Skeletal muscle cell (primary cell): Measurements from ENCODE around the gene LRCH1.
A peak's percentile ranks its signal among the peaks of the same experiment; 100 is the strongest.

Experiments used
- DNase-seq: peaks from one replicate; pipeline ENCODE4 v3.0.0-alpha.2; 2010; ENCODE audit warnings: low read depth
- H3K4me3 ChIP-seq: 2 replicates; pipeline ENCODE4 v1.5.1; 2011; ENCODE audit warnings: low read depth, mild to moderate bottlenecking, control low read depth, low read length, moderate library complexity

The LRCH1 gene

DNA sequence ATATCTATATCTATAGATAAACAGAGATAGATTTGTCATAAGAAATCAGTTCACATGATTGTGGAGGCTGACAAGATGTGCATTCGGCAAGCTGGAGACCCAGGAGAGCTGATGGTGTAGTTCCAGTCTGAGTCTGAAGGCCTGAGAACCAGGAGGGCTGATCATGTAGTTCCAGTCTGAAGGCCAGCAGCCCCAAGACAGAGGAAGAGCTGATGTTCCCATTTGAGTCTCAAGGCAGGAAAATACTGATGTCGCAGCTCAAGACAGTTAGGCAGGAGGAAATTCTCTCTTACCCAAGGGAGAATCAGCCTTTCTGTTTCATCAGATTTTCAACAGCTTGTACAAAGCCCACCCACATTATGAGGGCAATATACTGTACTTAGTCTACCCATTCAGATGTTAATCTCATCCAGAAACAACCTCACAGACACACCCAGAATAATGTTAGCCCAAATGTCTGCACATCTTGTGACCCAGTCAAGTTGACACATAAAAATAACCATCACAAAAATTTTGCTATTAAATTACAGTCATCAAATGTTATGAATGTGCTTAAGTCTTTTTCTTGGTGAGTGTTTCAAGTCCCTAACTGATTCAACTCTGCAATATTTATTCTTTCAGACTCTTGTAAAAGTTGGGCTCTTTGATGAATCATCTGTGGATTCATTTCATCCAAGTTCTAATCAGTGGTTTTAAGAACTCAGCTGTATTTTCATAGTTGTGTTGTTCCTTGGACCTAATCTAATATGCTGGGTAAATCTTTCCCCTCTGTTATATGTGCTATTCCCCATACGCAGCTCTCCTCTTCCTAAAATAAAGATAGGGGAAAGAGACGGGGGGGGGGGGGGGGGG is 22.7 kb upstream of the LRCH1 start:
- DNase-seq, result no peak
- no peak overlapping the region for H3K4me3 ChIP-seq

DNA sequence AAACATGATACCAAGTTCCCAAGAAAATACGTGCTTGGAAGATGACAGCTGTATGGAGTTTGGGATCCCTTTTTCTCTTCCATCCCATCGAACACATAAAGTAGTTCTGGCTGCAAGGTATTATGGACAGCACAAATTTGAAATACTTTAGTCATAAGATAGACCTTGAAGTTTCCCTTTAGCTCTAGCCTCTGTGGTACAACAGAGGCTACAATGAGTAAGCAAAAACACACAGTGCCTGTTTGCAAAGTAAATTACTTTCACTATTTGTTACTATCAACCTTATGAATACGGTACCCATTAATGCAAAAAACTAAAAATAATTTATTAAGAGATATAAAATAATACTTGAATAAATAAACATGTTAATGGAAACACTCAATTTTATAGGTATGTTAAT is 21.0 kb upstream of the LRCH1 start:
- DNase-seq, result no peak

DNA sequence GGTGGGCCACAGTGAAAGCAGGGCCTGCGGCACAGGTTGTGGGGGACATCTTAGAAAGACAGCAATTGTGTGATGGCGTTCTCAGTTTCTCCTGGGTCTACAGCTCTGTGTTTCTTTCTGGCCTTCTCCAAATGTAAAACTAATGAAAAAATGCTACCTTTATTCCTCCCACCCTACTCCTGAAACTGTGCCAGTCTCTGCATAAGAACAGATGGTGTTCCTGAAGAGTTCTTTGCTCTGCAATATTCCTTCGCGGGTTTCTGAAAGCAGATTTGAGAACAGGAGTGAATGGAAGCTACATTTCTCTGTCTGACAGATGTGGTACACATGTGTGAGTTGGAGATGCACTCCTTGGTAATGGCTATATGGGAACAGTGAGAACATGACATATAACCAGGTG is 18.0 kb upstream of the LRCH1 start:
- no peak overlapping the region for H3K4me3 ChIP-seq
- DNase-seq, result no peak

More for the DNA sequence above, 21.0 kb upstream of the LRCH1 start:
- no peak overlapping the region for H3K4me3 ChIP-seq

DNA sequence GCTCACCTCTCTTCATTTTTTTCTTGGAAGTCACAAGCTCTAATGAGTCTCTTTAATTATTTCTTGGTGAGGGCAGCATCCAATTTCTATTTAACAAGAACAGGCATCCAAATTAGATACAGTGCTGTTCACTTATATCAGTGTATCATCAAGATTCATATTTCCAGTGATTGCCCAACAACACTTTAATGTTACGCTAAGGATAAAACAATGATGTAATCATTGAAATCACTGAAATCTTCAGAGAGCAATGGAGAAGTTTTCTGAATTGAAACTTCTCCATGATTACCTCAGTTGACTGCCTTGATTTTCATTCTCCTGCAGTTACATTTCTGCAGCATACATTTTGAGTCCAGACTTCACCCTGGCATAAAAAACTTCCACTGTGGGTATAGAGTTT is 17.1 kb upstream of the LRCH1 start:
- H3K4me3 ChIP-seq, result no peak overlapping the region
- no peak for DNase-seq

DNA sequence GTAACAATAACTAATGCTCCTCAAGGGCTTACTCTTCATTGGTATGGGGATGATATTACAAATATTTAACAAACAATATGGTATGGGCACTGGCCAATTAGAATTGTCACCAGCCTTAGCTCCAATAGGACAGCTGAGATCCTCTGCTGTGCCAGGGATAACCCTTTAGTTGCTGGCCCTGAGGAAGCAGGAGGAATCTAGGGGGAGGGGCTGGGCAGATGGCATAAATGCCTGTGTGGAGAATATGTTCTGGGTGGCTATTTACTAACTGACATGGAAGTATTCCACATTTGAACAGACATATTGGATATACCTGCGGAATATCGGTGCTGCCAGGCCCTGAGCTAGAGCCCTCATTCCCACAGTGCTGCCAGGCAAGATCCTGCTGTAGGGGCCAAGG is 16.6 kb upstream of the LRCH1 start:
- DNase-seq, result no peak
- H3K4me3 ChIP-seq, result no peak overlapping the region

DNA sequence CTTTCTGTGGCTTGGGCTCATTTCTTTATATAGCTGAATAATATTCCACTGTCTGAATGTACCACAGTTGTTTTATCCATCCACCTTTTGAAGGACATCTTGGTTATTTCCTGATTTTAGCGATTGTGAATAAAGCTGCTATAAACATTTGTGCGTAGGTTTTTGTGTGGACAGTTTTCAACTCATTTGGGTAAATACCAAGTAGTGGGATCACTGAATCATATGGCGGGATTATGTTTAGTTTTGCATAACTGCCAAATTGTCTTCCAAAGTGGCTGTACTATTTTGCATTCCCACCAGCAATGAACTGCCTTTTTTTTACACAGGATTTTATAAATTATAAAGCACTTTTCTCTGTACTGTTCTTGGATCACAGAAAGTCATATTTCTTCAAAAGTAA is 13.7 kb upstream of the LRCH1 start:
- DNase-seq, result no peak
- no peak overlapping the region for H3K4me3 ChIP-seq

DNA sequence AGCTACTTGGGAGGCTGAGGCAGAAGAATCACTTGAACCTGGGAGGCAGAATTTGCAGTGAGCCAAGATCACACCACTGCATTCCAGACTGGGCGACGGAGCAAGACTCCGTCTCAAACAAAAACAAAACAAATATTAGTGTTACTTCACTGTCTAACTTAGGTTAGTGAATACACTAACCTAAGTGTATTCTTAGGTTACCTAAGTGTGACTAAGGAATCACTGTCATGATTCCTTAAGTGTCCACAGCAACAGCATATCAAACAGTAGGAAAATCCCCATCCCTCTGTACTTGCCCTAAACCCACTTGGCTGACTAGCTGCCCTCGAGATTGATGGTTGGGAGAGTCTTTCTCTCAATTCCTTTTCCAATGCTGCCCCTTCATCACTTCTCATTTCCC is 11.8 kb upstream of the LRCH1 start:
- no peak overlapping the region for H3K4me3 ChIP-seq
- no peak for DNase-seq

DNA sequence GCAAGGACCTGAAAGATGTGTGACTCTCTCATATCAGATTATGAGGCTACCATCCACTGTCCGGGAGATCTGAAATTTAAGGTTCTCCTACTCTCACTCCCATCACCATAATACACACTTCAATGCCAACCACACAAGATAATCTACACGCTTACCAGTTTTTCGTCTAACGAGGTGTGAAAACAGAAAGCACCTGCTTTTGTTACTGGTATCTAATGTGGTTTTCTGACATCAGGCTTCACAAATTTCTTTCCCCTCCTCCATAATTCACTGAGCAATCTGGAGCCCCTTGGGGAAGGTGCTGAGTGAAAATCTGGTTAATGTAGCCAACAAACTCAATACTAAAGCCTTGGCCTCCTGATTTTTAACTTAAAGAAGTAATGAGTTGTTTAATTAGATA is 10.1 kb upstream of the LRCH1 start:
- no peak for DNase-seq
- H3K4me3 ChIP-seq, result no peak overlapping the region

DNA sequence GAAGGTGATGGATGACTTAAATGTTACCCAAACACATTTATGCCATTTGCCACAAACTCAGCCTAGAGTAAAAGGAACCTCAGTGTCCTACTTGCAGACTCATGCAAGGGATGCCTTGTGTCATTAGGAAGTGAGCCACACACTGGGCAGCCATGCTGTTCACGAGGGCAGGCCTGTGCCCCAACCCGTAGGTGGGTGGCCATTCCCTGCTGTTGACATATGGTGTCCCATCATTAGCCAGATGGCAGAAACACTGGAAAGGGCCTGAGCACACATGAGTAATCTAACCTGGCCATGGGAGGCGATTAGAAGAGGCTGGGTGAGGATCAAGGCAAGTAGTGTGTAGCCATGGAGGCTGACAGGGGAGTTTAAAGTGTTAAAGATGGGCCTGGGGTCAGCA is 9.7 kb upstream of the LRCH1 start:
- H3K4me3 ChIP-seq, result no peak overlapping the region
- DNase-seq, result no peak

DNA sequence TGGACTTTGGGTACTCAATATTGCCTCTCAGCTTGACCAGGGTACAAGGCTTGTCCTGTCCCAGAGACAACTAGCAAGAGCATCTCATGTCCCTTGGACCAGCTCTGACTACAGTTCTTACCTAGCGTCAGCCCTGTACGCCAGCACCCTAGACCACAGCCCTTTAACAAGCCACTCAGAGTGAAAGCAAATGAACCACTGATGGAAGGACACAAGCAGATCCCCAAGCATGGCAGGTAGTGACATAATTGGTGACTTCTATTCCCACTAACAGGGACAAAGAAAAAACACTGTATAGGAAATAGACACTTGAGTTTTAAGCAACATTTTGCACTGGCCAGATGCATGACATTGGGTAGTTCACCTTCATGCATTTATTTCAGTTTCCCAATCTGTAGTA is 8.8 kb upstream of the LRCH1 start:
- no peak for DNase-seq

DNA sequence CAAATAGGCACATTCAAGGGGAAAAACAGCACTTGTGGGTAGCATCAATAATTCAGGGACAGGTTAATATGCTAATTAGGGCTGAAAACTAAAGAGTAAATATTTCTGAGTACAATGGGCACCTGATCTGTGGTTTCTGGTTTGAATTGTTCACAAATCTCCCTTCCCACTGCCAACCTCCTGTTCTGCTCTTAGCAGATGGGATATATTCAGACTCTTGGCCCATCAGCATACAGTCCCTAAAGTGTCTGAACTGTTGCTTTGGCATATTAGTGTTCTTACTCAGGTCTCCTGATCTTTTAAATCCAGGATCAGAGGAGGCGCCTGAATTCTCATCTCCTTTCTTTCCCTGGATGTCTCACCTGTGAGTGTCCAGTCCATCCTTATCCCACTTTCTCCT is 8.2 kb upstream of the LRCH1 start:
- DNase-seq, result no peak
- no peak overlapping the region for H3K4me3 ChIP-seq

More for the DNA sequence above, 8.8 kb upstream of the LRCH1 start:
- no peak overlapping the region for H3K4me3 ChIP-seq

DNA sequence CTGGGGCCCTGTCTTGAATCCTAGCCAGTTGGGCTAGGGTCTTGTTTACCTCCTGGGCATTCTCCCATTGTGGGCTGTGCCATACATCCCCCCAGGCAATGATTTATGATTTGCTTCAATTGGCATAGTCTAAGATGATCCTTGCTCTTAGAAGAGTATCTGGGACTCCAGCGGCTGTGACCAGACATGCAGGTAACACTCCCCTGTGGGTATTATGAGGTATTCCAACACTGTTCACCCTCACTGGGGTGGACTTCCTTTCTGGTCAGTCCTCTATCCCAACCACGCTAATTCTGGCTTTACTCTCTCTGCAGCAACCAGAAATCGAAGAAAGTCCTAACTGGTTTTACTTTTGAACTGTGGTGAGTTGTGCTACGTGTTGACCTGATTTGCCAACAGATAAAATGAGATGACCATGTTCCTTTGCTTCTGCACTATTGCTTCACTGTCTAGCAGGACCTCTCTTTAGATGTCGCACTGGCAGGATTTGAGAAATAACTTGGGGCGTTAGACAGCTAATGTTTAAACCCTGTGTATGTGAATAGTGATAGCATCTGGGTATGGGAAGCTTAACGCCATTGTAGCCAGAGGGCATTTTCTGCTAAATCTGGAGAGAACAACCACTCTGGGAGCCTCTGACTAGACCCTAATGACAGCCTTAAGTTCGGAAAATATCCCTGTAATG is 6.7 kb upstream of the LRCH1 start:
- DNase-seq, result no peak

DNA sequence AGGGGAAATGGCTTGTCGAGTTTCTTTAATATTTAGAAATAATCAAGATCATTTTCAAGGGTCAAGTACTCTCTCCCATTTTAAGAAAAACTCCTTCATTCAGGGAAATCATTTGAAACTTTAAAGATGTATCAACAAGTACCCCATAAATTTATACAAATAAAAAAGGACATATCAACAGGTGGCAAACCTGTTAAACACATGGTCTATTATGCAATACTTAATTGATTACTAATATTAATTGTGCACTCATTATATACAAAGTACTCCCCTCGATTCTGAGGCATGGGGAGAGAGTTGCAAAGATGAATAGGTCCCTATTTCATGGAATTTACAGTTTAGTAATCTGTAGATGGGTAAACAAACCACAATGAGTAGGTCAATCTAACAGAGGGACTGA is 2.1 kb upstream of the LRCH1 start:
- H3K4me3 ChIP-seq, result no peak overlapping the region
- DNase-seq, result no peak

More for the DNA sequence above, 6.7 kb upstream of the LRCH1 start:
- no peak overlapping the region for H3K4me3 ChIP-seq

DNA sequence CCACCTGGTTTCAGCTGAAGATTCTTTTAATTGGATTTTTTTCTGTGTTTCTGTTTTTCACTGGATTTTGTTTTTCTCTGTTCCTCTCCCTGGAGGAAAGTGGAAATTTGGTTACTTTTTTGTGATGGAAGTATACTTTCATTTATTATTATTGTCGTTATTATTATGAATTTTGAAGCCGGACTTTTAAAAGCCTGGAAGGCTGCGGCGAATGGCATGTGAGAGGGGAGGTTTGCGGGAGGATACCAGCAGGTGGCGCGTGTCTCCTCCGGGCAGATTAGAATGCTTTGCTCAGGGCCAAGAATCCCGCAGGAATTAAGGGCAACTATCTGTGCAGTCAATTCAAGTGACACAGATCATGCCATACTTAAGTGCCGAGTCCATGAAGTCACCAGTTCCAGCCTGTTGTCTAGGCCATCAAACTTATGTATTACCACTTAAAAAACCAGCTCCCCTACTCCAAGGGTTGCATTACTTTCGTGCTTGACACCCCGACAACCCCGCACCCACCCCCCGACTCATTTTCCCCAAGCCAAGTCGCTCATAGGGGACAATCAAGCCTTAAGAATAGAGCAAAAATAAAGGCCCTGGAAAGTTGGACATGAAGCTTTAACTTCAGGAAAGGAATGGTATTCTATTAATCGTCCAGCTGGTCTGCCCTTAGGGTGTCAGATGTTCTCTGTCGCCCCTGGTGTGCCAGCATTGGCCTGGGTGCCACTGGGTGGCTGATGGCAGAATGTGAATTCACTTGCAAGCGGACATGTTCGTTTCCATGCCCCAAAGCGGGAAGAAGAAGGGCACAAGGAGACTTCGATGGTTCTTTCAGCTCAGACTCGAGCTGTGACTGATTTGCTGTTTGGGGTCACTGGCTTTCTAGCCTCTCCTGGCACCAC is 1.3 kb upstream of the LRCH1 start:
- peak overlapping the region; percentile 95 for H3K4me3 ChIP-seq
- no peak for DNase-seq

DNA sequence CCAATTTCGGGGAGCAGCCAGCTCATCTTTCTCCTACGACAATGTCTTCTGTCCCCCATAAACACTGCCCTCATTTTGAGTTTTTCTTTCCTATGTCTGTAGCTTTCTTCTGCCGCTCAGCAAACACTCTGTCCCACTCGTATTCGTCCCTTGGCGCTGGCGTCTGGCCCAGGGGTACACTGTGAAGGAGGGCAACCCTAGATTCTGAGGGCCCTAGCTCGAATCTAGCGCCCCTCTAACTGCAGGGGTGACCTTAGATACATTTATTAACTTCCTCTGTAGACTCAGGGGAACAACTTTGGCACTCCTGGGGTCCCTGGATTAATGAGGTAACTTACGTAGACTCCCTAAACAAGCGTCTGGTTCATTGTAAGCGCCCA is 677 bp upstream of the LRCH1 start:
- no peak for DNase-seq
- H3K4me3 ChIP-seq, result peak overlapping the region; percentile 95

DNA sequence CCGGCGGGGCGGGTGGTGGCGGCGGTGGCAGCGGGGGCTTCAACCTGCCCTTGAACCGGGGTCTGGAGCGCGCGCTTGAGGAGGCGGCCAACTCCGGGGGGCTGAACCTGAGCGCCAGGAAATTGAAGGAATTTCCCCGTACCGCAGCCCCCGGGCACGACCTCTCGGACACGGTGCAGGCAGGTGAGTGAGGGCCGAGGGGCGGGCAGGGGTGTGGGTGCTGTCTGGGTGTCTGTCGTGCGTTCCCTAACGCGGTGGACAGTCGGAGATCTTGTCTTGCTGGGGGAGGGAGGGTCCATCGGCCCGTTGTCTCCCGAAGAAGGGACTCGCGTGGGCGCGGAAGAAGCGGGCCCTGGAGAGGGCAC is 533 bp downstream of the LRCH1 start:
- DNase-seq, result no peak
- H3K4me3 ChIP-seq, result peak overlapping the region; percentile 95

DNA sequence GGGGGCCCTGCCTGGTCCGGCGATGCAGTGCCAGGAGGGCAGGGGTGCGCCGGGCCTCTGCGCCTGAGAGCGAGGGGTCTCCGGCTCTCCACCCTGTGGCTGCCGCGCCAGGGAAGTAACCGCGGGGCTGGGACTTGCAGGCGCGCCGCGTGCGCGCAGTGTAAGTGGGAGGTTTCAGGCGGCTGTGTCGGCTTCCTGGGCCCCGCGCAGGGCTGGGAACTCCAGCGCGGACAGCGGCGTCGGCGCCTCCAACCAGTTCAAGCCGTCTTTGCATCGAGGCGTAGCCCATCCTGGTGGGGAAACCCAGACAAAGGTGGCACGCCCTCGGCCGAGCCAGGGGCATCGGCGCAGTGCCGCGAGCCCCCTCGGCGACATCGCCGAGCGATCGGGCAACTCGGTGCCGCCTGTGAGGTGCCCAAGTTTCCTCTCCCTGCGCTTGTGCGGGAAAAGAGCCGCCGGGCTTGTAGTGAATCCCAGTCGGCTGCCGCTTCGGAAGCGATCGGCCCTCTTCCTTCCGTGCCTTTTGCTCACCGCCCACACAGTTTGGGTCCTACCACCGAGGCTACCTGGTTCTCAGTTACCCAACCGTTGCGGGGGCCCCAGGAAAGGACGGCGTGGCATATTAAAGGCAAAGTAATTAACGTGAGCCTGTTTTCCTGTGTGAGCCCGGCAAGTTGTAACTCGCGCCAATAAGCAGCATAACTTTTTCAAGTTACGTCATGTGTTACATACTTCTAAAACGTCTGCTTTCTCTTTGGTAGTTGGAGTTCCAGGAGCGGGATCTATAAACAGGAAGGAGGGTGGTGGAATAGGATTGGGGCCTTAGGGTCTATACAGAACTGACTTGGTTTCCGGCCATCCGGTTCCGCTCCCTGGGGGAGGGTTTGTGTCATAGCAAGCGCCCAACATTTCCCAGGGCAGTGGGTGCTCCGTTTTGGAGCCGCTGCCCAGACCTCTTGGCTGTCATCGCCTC is 1.2 kb downstream of the LRCH1 start:
- DNase-seq, result no peak

DNA sequence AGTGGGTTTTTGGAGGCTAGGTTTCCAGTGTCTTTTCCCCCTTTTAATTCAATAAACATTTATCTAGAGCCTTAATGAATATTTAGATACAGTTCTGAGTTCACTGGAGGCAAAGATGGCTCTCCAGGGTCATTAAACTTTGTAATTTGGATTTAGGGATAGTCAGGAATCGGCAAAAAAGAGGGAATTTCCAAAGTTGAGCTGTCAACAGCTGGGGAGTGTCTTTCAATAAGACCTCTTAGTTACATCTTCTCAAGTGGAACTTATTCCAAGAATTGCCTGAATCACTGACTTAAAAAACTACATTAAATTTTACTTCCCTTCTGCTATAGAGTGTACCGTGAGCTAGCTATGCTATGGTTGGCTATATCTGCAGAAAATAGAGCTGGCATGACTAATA is 2.0 kb downstream of the LRCH1 start:
- no peak for DNase-seq
- peak overlapping the region; percentile 95 for H3K4me3 ChIP-seq

More for the DNA sequence above, 1.2 kb downstream of the LRCH1 start:
- peak overlapping the region; percentile 95 for H3K4me3 ChIP-seq
